MM.1S (cell line): Measurements from ENCODE around the gene C2CD4C.

ENCODE experiments used
- EZH2 ChIP-seq: fragments of 300-600 bp; sonication (generic); optimal IDR thresholded peaks from 2 replicates; pipeline ENCODE3; 2017; ENCODE audit warnings: low read depth, mild to moderate bottlenecking, antibody characterized with exemption, low read length, mixed read lengths
- EZH2phosphoT487 ChIP-seq: fragments of 300-600 bp; sonication (generic); IDR thresholded peaks from 2 replicates; pipeline ENCODE4 v1.6.1; 2018; ENCODE audit warnings: antibody characterized with exemption, low read length
- TF ChIP-seq, protein P1 (sequence below): fragments of 300-600 bp; sonication (generic); IDR thresholded peaks from 2 replicates; pipeline ENCODE4 v1.5.1; 2016; ENCODE audit warnings: antibody characterized with exemption, low read length, mixed read lengths

- TF ChIP-seq, protein P1, sequence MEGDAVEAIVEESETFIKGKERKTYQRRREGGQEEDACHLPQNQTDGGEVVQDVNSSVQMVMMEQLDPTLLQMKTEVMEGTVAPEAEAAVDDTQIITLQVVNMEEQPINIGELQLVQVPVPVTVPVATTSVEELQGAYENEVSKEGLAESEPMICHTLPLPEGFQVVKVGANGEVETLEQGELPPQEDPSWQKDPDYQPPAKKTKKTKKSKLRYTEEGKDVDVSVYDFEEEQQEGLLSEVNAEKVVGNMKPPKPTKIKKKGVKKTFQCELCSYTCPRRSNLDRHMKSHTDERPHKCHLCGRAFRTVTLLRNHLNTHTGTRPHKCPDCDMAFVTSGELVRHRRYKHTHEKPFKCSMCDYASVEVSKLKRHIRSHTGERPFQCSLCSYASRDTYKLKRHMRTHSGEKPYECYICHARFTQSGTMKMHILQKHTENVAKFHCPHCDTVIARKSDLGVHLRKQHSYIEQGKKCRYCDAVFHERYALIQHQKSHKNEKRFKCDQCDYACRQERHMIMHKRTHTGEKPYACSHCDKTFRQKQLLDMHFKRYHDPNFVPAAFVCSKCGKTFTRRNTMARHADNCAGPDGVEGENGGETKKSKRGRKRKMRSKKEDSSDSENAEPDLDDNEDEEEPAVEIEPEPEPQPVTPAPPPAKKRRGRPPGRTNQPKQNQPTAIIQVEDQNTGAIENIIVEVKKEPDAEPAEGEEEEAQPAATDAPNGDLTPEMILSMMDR = no peak
- TF ChIP-seq EZH2 = no peak
- TF ChIP-seq EZH2phosphoT487 = no peak
Measured at GRCh38 chr19:412356-413355, 3.7 kb upstream of the C2CD4C start.
